ENCODE data around the gene NHERF2. TPM values are rescaled to one million over a fixed set of nuclear protein-coding genes. Genes with fewer than 3 reads are reported as not detected.
A peak's percentile ranks its signal among the peaks of the same experiment; 100 is the strongest.

NHERF2 gene
- total RNA-seq, 2 donors from 2014 or later: 64.0 to 77.9 TPM

- Histone ChIP-seq H3K27ac (no peak overlapping the region), H3K4me1 (peaks cover 11% of the 10 kb centered on the region), H3K9ac (ENCODE audit: low read depth in 2 of 2, low read length in 2 of 2) (peak overlapping the region; percentile 58 to 61), H3K4me3 (no peak overlapping the region), H3K27me3 (no peaks in the 10 kb centered on the region), H3K36me3 (peaks cover 6% of the 10 kb centered on the region), H3K9me3 (no peaks in the 10 kb centered on the region)
- DNase-seq: no peak
- no peak for TF ChIP-seq CTCF (IDR thresholded peaks at IDR 0.05)
- intact Hi-C loops (cut with DNase I): no loop called here
These were observed 27.2 kb downstream of the NHERF2 start for GRCh38 chr16:2053897-2054296.

DNA sequence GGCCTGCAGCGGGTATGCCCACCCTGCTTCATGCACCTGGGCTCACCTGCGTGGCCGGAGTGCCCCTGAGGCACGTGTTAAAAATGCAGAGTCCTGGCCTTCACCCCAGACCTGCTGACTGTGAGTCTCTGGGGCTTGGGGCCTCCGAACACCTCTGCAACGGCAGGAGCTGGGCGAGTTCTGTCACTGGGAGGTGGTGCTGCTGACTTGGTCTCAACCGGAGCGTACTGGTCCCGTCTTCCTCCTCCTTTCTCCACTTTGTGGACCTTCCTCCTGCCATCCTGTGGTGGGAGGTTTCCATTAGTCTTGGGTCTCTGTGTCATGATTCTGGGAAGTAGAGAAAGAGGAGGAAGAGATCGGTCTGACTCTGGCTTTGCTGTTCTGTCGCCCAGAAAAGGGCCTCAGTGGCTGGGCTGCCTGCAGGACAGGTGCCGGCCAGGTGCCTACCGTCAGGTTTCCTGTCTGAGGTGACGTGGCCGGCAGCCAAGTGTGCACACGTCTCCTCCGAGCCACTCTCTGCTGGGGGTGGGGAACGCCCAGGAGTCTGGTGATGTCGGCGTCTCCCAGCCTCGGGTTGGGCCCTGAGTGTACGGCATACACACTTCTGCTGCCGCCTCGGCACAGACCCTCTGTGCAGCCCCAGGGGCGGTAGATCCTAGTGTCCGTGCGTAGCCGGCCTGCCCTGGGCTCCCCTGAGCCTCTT, 28.0 kb downstream of the NHERF2 start:
- peak; percentile 91 for DNase-seq
- no peak for TF ChIP-seq CTCF (IDR thresholded peaks at IDR 0.05)
- Histone ChIP-seq H3K4me3 (no peak overlapping the region), H3K27me3 (no peaks in the 10 kb centered on the region), H3K9ac (ENCODE audit: low read depth in 2 of 2, low read length in 2 of 2) (peak overlapping the region; percentile 58 to 61), H3K9me3 (no peaks in the 10 kb centered on the region), H3K36me3 (peaks cover 6% of the 10 kb centered on the region), H3K4me1 (peaks cover 9% of the 10 kb centered on the region), H3K27ac (peak overlapping the region; percentile 55)
- intact Hi-C loops (cut with DNase I): no loop called here

- peaks cover 9% of the 10 kb centered on the region for H3K4me1 ChIP-seq
- H3K27me3 ChIP-seq: no peaks in the 10 kb centered on the region
- no peaks in the 10 kb centered on the region for H3K9me3 ChIP-seq
- intact Hi-C loops (cut with DNase I): no loop called here
- no peak overlapping the region for H3K4me3 ChIP-seq
- H3K9ac ChIP-seq (ENCODE audit: low read depth in 2 of 2, low read length in 2 of 2): no peak overlapping the region
- H3K36me3 ChIP-seq: peaks cover 6% of the 10 kb centered on the region
- no peak overlapping the region for H3K27ac ChIP-seq
- no peak for DNase-seq
- no peak for TF ChIP-seq CTCF (IDR thresholded peaks at IDR 0.05)
These were observed 29.4 kb downstream of the NHERF2 start for GRCh38 chr16:2056077-2056476.

DNA sequence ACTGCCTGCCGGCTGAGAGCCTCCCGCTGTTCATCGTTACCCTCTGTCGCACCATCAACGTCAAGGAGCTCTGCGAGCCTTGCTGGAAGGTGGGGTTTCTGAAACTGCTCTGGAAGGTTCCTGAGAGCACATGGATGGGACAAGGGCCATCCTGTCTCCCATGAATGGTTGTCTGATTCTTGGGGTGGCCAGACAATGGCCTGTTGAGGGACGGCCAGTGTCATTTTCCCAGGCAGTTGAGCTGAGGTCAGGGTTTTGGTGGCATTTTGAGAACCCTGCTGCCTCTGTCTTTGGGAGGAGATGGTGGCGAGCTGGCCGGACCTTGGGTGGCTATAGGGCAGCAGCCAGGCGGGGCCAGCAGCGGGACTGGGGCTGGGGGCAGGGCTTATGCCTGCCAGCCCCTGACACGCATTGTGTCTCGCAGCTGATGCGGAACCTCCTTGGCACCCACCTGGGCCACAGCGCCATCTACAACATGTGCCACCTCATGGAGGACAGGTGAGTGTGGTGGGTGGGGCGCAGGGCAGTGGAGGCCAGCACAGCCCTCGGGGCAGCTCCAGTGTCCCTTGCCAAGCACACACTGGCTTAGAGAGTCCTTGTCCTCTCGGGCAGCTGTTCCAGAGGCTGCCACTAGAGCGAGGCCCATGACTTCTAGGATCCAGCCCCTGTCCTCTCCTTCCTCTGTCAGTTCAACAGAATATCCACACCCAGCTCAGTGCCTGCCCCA, 30.1 kb downstream of the NHERF2 start:
- Histone ChIP-seq H3K27me3 (no peaks in the 10 kb centered on the region), H3K27ac (no peak overlapping the region), H3K9ac (ENCODE audit: low read depth in 2 of 2, low read length in 2 of 2) (no peak overlapping the region), H3K4me3 (no peak overlapping the region), H3K4me1 (peaks cover 9% of the 10 kb centered on the region), H3K36me3 (peaks cover 6% of the 10 kb centered on the region), H3K9me3 (no peaks in the 10 kb centered on the region)
- intact Hi-C loops (cut with DNase I): no loop called here
- TF ChIP-seq CTCF (IDR thresholded peaks at IDR 0.05): no peak
- DNase-seq: no peak

- intact Hi-C loops (cut with DNase I): no loop called here
- DNase-seq: no peak
- peaks cover 6% of the 10 kb centered on the region for H3K36me3 ChIP-seq
These were observed 30.7 kb downstream of the NHERF2 start for GRCh38 chr16:2057438-2057837.

More at GRCh38 chr16:2057438-2057837, 30.7 kb downstream of the NHERF2 start:
- Histone ChIP-seq H3K27me3 (no peaks in the 10 kb centered on the region), H3K9ac (ENCODE audit: low read depth in 2 of 2, low read length in 2 of 2) (no peak overlapping the region), H3K4me3 (no peak overlapping the region), H3K9me3 (no peaks in the 10 kb centered on the region), H3K4me1 (peaks cover 9% of the 10 kb centered on the region), H3K27ac (no peak overlapping the region)
- TF ChIP-seq CTCF (IDR thresholded peaks at IDR 0.05): no peak

All from colonic mucosa (tissue), 4 donors.